BLaER1 (cell line): ENCODE data around the gene GFPT2.

Experiments used
- H3K27ac ChIP-seq: shearing (Covaris generic); formaldehyde crosslinking; 2 replicates; pipeline ENCODE4 v1.8.1; 2022
- H3K27me3 ChIP-seq: shearing (Covaris generic); formaldehyde crosslinking; 2 replicates; pipeline ENCODE4 v1.8.1; 2022
- H3K36me3 ChIP-seq: shearing (Covaris generic); formaldehyde crosslinking; 2 replicates; pipeline ENCODE4 v1.8.1; 2022
- H3K4me1 ChIP-seq: shearing (Covaris generic); formaldehyde crosslinking; 2 replicates; pipeline ENCODE4 v1.8.1; 2022
- H3K4me2 ChIP-seq: shearing (Covaris generic); formaldehyde crosslinking; 2 replicates; pipeline ENCODE4 v1.8.1; 2022
- H3K4me3 ChIP-seq: shearing (Covaris generic); formaldehyde crosslinking; 2 replicates; pipeline ENCODE4 v1.8.1; 2022
- H3K9ac ChIP-seq: shearing (Covaris generic); formaldehyde crosslinking; 2 replicates; pipeline ENCODE4 v1.8.1; 2022
- H3K9me3 ChIP-seq: shearing (Covaris generic); formaldehyde crosslinking; 2 replicates; pipeline ENCODE4 v1.8.1; 2022
- H4K20me1 ChIP-seq: shearing (Covaris generic); formaldehyde crosslinking; 2 replicates; pipeline ENCODE4 v1.8.1; 2022
- Cebpa-rat ChIP-seq: shearing (Covaris generic); IDR thresholded peaks from 2 replicates; pipeline ENCODE4 v1.8.1; 2022

Gene GFPT2

DNA sequence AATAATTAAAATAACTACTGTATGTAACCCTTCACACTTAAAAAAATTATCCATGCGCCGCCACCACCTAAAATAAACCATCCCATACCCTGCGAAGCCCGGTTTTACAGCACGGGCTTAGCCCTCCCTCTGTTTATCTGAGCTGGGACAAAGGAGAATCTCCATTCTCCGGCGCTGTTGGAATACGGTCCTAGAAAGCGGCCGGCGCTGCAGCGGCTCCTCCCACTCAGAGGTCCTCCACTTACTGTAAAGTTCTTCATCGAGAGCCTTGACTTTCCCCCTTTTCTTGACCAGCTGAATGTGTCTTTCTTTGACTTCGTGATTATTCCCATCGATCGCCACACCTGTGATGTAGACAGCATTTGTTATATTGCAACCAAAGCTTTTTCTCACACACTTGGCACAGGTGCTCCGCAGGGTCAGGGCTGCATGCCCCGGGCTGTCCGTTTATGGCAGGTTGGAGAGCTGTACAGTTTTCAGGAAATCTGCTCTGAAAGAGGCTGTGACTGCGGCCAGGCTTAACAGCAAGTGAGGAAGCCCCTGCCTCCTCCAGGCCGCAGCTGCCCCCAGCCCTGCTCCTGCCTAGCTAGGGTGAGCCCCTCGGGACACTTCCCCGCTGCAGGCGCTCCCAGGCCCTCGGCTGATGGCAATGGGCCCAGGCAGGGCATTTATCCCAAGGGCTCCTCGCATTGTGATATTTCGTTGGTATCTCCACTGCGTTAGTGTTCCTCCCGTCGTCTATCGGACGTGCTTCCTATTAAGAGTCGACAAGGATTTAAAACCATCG is 16.7 kb downstream of the GFPT2 start:
- Histone ChIP-seq H3K27ac (no peak overlapping the region), H3K27me3 (no peaks in the 10 kb centered on the region), H3K9ac (no peak overlapping the region), H3K36me3 (no peaks in the 10 kb centered on the region), H3K4me2 (peak overlapping the region; percentile 3; the same call in 1 of the 2 replicates), H3K4me3 (no peak overlapping the region), H3K4me1 (no peaks in the 10 kb centered on the region), H3K9me3 (no peaks in the 10 kb centered on the region), H4K20me1 (no peaks in the 10 kb centered on the region)
- no peak for TF ChIP-seq Cebpa-rat

GRCh38 chr5:180335614-180336233 is 17.4 kb downstream of the GFPT2 start:
- Histone ChIP-seq H3K27me3 (no peaks in the 10 kb centered on the region), H3K27ac (no peak overlapping the region), H3K4me1 (no peaks in the 10 kb centered on the region), H3K4me2 (no peak overlapping the region), H3K36me3 (no peaks in the 10 kb centered on the region), H3K9me3 (no peaks in the 10 kb centered on the region), H3K4me3 (no peak overlapping the region), H4K20me1 (no peaks in the 10 kb centered on the region), H3K9ac (no peak overlapping the region)
- TF ChIP-seq Cebpa-rat: no peak

DNA sequence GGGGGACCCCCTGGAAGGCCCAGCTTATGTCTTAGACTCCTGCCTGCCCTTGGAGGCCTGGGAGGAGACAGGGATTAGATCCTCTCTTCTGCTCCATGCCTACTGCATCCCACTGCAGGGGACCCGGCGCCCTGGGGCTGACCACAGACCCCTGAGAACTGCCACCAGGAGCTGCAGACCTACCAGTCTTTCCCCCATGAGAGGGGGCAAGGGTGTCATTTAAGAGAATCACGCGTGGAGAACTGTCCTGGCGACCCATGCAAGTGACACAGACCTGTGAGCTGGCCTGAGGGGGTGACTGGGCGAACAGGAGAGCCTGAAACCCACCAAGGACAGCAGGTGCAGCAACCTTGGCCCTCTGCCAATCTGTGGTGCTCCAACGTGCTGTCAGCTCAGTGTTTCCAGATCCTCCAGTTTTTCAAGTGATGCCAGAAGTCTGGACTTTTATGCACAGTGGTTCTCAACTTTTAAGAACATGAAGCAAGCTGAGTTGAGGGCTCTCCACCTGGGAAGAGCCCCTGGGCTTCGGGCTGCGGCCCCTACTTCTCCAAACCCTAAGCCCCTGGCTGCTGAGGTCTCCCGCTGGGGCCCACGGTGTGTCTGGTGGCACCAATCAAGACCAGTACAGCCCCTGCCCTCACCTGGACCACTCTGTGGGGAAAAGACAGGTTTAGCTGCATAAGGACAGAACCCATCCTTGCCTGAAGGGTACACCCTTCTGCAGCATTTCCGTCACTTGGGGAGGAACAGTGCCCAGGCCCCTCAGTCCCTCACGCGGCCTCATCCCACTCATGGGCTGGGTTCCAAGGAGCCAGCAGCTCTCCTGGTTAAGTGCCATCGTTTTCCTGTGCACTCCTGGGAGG is 18.2 kb downstream of the GFPT2 start:
- H3K9me3 ChIP-seq: no peaks in the 10 kb centered on the region
- H3K4me2 ChIP-seq: no peak overlapping the region
- H3K4me1 ChIP-seq: no peaks in the 10 kb centered on the region
- H3K9ac ChIP-seq: no peak overlapping the region
- H3K27me3 ChIP-seq: no peaks in the 10 kb centered on the region
- H3K27ac ChIP-seq: no peak overlapping the region
- no peaks in the 10 kb centered on the region for H4K20me1 ChIP-seq
- no peak overlapping the region for H3K4me3 ChIP-seq
- H3K36me3 ChIP-seq: no peaks in the 10 kb centered on the region
- TF ChIP-seq Cebpa-rat: no peak

DNA sequence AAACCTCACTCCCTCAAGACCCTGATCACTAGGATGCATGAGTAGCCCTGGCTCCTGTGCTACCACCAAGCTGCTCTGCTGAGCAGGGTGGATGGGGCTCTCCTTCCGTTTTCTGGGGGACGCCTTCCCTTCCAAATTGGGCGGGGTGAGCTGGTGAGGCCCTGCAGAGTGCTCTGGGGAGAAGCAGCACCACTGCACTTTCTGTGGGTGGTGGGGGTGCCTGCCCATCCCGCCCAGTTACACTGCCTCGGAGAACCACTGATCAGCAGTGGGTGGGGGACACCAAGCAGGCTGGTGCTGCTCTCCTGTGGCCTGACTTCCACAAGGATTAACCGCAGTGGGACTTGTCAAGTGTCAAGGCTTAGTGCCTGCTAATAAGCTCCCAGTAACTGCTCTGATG is 19.0 kb downstream of the GFPT2 start:
- H4K20me1 ChIP-seq: no peaks in the 10 kb centered on the region
- no peak overlapping the region for H3K4me2 ChIP-seq
- no peaks in the 10 kb centered on the region for H3K9me3 ChIP-seq
- H3K9ac ChIP-seq: no peak overlapping the region
- no peak overlapping the region for H3K4me3 ChIP-seq
- H3K4me1 ChIP-seq: no peaks in the 10 kb centered on the region
- TF ChIP-seq Cebpa-rat: no peak
- H3K36me3 ChIP-seq: no peaks in the 10 kb centered on the region
- H3K27ac ChIP-seq: no peak overlapping the region
- H3K27me3 ChIP-seq: no peaks in the 10 kb centered on the region

DNA sequence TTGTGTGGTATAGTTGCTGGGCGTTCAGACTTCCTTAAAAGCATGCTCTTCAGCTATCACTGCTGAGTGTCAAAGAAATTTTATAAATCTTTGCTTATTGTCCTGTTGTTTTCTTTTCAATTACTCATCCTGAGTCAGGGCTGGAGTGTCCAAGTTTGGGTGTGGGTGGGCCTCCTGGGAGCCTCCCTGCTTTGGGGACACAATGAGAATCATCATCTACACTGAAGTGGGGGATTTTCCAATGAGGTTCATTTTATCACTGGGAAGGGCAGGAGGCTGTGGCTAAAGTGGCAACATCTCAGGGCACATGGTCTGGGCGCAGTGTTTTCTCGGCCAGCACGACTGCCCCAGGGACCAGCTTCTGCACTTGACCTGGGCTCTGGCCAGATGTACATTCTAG is 19.5 kb downstream of the GFPT2 start:
- Histone ChIP-seq H3K36me3 (no peaks in the 10 kb centered on the region), H3K9me3 (no peaks in the 10 kb centered on the region), H3K9ac (no peak overlapping the region), H3K27me3 (no peaks in the 10 kb centered on the region), H3K4me1 (peaks cover 3% of the 10 kb centered on the region), H3K4me2 (no peak overlapping the region), H4K20me1 (no peaks in the 10 kb centered on the region), H3K4me3 (no peak overlapping the region), H3K27ac (no peak overlapping the region)
- TF ChIP-seq Cebpa-rat: no peak

DNA sequence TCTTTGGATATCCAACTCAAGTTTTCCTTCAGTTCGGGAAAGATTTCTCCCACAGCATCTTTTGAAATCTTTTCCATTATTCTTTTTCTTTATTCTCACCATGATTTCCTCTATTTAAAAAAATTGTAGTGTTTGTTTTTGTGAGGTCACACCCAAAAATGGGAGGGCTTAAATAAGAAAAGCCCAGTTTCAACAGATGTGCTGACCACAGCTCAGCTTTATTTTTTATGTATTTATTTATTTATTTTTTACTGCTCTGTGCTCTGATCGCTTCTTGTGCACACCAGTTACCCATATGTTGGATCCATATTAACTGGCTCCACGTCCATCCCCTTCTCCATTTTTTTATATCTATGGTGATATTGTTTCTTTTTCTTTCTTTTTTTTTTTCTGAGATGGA is 20.3 kb downstream of the GFPT2 start:
- Histone ChIP-seq H3K4me3 (no peak overlapping the region), H4K20me1 (no peaks in the 10 kb centered on the region), H3K9ac (no peak overlapping the region), H3K4me2 (no peak overlapping the region), H3K4me1 (peaks cover 9% of the 10 kb centered on the region), H3K27ac (no peak overlapping the region), H3K27me3 (no peaks in the 10 kb centered on the region), H3K9me3 (no peaks in the 10 kb centered on the region), H3K36me3 (no peaks in the 10 kb centered on the region)
- no peak for TF ChIP-seq Cebpa-rat

DNA sequence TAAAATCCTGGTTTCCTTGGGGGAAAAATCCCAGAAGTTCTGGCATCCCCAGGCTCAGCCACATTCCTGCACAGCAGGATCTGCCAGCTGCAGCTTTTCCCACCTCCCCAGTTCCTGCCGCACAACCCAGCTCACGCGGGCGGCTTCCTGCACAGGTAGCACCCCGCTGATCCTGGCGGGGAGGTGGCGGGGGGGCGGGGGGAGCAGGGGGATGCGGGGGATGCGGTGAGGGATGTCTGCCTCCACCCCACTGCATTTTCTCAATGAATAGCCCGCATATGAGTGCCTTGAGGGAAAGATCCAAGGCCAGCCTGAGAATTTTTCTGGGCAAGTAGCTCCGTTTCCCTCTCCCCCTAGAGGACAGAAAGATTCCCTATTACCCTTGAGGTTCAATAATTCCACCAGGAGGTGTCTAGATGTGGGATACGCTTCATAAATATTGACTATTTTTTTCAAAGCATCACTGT is 21.1 kb downstream of the GFPT2 start:
- no peak overlapping the region for H3K27ac ChIP-seq
- peaks cover 9% of the 10 kb centered on the region for H3K4me1 ChIP-seq
- H4K20me1 ChIP-seq: no peaks in the 10 kb centered on the region
- no peak for TF ChIP-seq Cebpa-rat
- H3K4me3 ChIP-seq: no peak overlapping the region
- H3K36me3 ChIP-seq: no peaks in the 10 kb centered on the region
- no peak overlapping the region for H3K4me2 ChIP-seq
- H3K9me3 ChIP-seq: no peaks in the 10 kb centered on the region
- H3K9ac ChIP-seq: no peak overlapping the region
- H3K27me3 ChIP-seq: no peaks in the 10 kb centered on the region

GRCh38 chr5:180331647-180331950 is 21.5 kb downstream of the GFPT2 start:
- H3K36me3 ChIP-seq: no peaks in the 10 kb centered on the region
- H4K20me1 ChIP-seq: no peaks in the 10 kb centered on the region
- no peak for TF ChIP-seq Cebpa-rat
- no peak overlapping the region for H3K4me2 ChIP-seq
- no peaks in the 10 kb centered on the region for H3K27me3 ChIP-seq
- no peak overlapping the region for H3K4me3 ChIP-seq
- H3K9me3 ChIP-seq: no peaks in the 10 kb centered on the region
- H3K9ac ChIP-seq: no peak overlapping the region
- peaks cover 9% of the 10 kb centered on the region for H3K4me1 ChIP-seq
- no peak overlapping the region for H3K27ac ChIP-seq

DNA sequence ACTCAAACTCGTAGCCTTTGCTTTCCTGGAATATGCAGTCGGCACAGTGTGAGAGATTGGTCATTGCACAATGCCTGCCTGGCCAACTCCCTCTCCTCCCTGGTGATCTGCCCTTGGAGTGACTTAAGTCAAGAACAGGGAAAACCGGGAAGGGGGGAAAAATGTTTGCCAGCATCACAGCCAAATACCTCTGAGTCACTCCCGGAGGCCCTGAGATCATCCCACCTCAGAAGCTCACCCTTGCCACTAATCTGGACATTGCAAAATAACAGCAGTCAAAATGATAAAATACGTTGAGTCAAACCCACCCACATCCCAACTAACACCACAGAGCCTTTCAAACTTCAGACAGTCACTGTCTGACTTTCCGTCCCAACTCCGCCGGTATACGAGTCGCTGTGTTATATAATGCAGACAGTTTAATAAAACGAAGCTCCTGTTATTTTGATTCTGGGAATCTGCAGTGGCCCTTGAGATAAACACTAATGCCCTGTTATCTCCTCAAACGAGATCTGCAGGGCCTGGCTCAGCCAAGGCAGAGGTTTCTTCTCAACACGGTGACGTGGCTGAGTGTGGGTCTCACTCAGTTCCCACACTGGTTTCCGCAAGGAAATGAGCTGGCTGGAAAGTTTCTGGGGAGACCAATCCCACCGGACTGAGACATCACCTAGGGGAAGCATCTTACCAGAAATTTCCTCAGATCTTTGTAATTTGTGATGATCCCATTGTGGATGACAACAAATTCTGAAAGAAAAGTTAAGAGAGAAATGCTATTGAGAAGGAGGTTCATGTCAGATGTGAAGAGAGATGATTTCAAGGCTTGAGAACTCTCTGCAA is 22.1 kb downstream of the GFPT2 start:
- no peaks in the 10 kb centered on the region for H3K9me3 ChIP-seq
- H3K27me3 ChIP-seq: no peaks in the 10 kb centered on the region
- no peak overlapping the region for H3K4me2 ChIP-seq
- no peak overlapping the region for H3K9ac ChIP-seq
- H3K27ac ChIP-seq: no peak overlapping the region
- peaks cover 9% of the 10 kb centered on the region for H3K4me1 ChIP-seq
- H4K20me1 ChIP-seq: no peaks in the 10 kb centered on the region
- TF ChIP-seq Cebpa-rat: no peak
- no peak overlapping the region for H3K4me3 ChIP-seq
- no peaks in the 10 kb centered on the region for H3K36me3 ChIP-seq
